Left ventricle myocardium inferior (tissue), 1 donor: ENCODE data around the gene GTF2F2. TPM values are rescaled to one million over a fixed set of nuclear protein-coding genes. Genes with fewer than 3 reads are reported as not detected.

Experiments used
- DNase-seq: peaks from one replicate; pipeline ENCODE4 v3.0.0-alpha.2; 2020
- H3K27ac ChIP-seq: fragments of 200-600 bp; replicated peaks from 2 replicates; pipeline ENCODE4 v1.8.0; 2021
- H3K27me3 ChIP-seq: fragments of 200-600 bp; 2 replicates; pipeline ENCODE4 v1.8.0; 2021; ENCODE audit warnings: low read depth
- H3K36me3 ChIP-seq: fragments of 200-600 bp; 2 replicates; pipeline ENCODE4 v1.8.0; 2021
- H3K4me1 ChIP-seq: fragments of 200-600 bp; 2 replicates; pipeline ENCODE4 v1.8.0; 2021
- H3K4me3 ChIP-seq: fragments of 200-600 bp; 2 replicates; pipeline ENCODE4 v1.8.0; 2021; ENCODE audit warnings: mild to moderate bottlenecking, moderate library complexity
- H3K9me3 ChIP-seq: fragments of 200-600 bp; replicated peaks from 2 replicates; pipeline ENCODE4 v1.8.0; 2021
- intact Hi-C: fragments of 100-400 bp; cut with micrococcal nuclease; formaldehyde crosslinking; loops from one replicate; pipeline ENCODE4 v1.11.0; 2022
- total RNA-seq: library from RNA; stranded (reverse); fragmentation: NEBNext Ultra II Directional; extraction: Animal tissue kit (Norgen Biotek cat#: 25700); gene quantifications from one replicate; pipeline ENCODE4 v1.2.1, GENCODE V29; 2021
- TF ChIP-seq, protein P1 (sequence below): fragments of 200-600 bp; IDR thresholded peaks from 2 replicates; pipeline ENCODE4 v1.8.0; 2021; ENCODE audit warnings: antibody characterized with exemption, mild to moderate bottlenecking, borderline replicate concordance
- donor health status: DM: no; HTN: yes; CAD: no; lungs with severe emphysema.

GTF2F2 gene
- total RNA-seq, 1 donor from 2014 or later, result 23.1 TPM

DNA sequence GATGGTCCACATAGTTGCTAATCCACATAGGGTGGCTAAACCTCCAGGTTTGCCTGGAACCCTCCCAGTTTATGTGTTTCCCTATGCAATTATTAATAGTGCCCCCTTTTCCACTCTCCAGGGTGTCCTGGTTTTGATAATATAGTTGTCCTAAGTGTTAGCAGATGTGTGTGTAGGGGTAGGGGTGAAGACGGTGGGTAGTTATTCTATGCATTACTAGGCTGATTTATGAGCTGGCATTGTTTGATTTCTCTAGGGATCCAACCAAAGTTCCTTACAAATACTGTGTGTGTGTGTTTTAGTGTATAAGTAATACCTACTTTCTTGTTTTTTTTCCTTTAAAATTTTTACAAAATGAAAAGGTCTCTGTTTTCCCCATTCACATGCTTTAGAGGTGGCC lies 21.1 kb downstream of the GTF2F2 start:
- DNase-seq, result no peak
- TF ChIP-seq, protein P1, sequence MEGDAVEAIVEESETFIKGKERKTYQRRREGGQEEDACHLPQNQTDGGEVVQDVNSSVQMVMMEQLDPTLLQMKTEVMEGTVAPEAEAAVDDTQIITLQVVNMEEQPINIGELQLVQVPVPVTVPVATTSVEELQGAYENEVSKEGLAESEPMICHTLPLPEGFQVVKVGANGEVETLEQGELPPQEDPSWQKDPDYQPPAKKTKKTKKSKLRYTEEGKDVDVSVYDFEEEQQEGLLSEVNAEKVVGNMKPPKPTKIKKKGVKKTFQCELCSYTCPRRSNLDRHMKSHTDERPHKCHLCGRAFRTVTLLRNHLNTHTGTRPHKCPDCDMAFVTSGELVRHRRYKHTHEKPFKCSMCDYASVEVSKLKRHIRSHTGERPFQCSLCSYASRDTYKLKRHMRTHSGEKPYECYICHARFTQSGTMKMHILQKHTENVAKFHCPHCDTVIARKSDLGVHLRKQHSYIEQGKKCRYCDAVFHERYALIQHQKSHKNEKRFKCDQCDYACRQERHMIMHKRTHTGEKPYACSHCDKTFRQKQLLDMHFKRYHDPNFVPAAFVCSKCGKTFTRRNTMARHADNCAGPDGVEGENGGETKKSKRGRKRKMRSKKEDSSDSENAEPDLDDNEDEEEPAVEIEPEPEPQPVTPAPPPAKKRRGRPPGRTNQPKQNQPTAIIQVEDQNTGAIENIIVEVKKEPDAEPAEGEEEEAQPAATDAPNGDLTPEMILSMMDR, result no peak
- peaks cover 35% of the 10 kb centered on the region for H3K4me1 ChIP-seq
- intact Hi-C loops, result no loop called here
- H3K27ac ChIP-seq, result no peak overlapping the region
- no peaks in the 10 kb centered on the region for H3K27me3 ChIP-seq
- no peaks in the 10 kb centered on the region for H3K9me3 ChIP-seq
- H3K4me3 ChIP-seq, result no peak overlapping the region
- H3K36me3 ChIP-seq, result peaks cover 15% of the 10 kb centered on the region

DNA sequence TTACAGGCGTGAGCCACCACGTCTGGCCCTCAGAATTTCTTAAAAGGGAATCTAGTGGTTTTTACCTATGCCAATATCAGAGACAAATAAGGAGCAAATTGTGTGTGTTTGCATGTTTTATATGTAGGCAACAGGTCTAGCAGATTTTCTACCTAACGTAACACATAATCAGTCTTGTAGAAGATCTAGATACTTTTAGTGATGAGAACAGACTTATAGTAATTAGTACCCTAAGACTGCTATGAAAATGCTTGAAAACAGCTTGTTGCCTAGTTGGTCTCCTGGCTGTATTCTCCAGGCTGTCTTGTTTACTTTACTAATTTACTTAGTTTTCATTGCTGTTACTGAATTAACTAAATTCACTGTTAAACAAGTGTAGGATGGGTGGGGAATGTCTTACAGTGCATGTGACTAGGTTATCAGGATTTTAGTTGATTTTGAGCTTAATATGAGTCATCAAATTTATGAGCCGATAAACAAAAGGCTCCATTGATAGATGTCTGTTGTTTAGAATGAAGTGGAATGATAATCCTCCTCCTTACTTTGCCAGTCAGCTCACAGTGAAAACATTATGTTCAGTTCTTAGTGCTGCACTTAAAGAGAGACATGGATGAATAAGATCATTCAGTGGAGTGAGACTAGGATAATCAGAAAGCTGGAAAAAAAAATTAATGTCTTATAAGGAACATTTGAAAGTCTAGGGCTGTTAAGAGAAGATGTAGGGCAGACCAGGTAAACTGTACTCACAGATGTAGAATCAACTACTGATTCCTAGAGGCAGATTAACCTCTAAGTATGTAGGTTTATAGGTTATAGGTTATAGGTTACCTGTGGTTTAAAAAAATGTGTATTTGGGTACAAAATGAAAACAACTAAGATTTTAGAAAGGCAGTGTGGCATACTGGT lies 22.4 kb downstream of the GTF2F2 start:
- no peak for DNase-seq
- no peaks in the 10 kb centered on the region for H3K27me3 ChIP-seq
- H3K27ac ChIP-seq, result peak overlapping the region; percentile 38
- TF ChIP-seq, protein P1, result no peak
- H3K36me3 ChIP-seq, result peaks cover 14% of the 10 kb centered on the region
- H3K9me3 ChIP-seq, result no peaks in the 10 kb centered on the region
- H3K4me1 ChIP-seq, result peaks cover 32% of the 10 kb centered on the region
- intact Hi-C loops, result no loop called here
- no peak overlapping the region for H3K4me3 ChIP-seq

DNA sequence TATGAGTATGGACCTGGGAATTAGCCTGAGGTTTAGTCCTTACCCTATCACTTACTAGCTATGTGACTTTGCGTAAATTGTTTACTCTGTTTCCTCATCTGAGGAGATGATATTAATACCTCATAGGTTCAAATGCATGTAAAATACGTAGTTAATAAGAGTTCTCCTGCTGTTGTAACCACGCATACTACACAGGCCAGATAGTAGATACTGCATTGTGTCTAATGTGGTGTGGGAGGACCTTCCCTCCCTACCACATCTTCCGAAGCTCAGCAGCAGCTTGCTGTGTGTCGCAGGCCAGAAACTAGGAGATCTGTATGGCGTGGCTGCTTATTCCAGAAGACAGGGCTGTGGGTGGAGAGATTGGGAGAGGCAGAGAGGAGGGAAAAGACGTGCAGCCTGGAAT lies 23.0 kb downstream of the GTF2F2 start:
- no peaks in the 10 kb centered on the region for H3K9me3 ChIP-seq
- no peak overlapping the region for H3K4me3 ChIP-seq
- DNase-seq, result no peak
- peak overlapping the region; percentile 38 for H3K27ac ChIP-seq
- peaks cover 8% of the 10 kb centered on the region for H3K36me3 ChIP-seq
- no peaks in the 10 kb centered on the region for H3K27me3 ChIP-seq
- intact Hi-C loops, result no loop called here
- peaks cover 32% of the 10 kb centered on the region for H3K4me1 ChIP-seq
- TF ChIP-seq, protein P1, result no peak

- Histone ChIP-seq H3K9me3 (no peaks in the 10 kb centered on the region), H3K27me3 (no peaks in the 10 kb centered on the region), H3K27ac (no peak overlapping the region), H3K4me1 (no peaks in the 10 kb centered on the region), H3K36me3 (peaks cover 14% of the 10 kb centered on the region), H3K4me3 (no peak overlapping the region)
- intact Hi-C loops, result no loop called here
- no peak for DNase-seq
- TF ChIP-seq, protein P1, result no peak
Observed at GRCh38 chr13:45149964-45150363, 29.7 kb downstream of the GTF2F2 start.

GRCh38 chr13:45156565-45157361 lies 36.5 kb downstream of the GTF2F2 start:
- Histone ChIP-seq H3K36me3 (peaks cover 16% of the 10 kb centered on the region), H3K27me3 (no peaks in the 10 kb centered on the region), H3K4me3 (no peak overlapping the region), H3K4me1 (no peaks in the 10 kb centered on the region), H3K9me3 (no peaks in the 10 kb centered on the region), H3K27ac (no peak overlapping the region)
- no peak for DNase-seq
- intact Hi-C loops, result no loop called here
- TF ChIP-seq, protein P1, result no peak
